Sigmoid colon (tissue), 7 donors: ENCODE results near the gene ACVR1. TPM values are rescaled to one million over a fixed set of nuclear protein-coding genes. Genes with fewer than 3 reads are reported as not detected.

ENCODE experiments used
- DNase-seq: peaks from one replicate; pipeline ENCODE4 v3.0.0-alpha.2; 2019
- H3K27ac ChIP-seq, 4 donors: fragments of 200-600 bp; sonication (generic); one replicate each; pipeline ENCODE4 v1.5.1; 2016 to 2019; ENCODE audit warnings: mild to moderate bottlenecking in 1 of 4
- H3K27me3 ChIP-seq, 3 donors: fragments of 200-600 bp; sonication (generic); one replicate each; pipeline ENCODE4 v1.5.1; 2019; ENCODE audit warnings: mild to moderate bottlenecking in 1 of 3
- H3K36me3 ChIP-seq, 4 donors: fragments of 200-600 bp; sonication (generic); one replicate each; pipeline ENCODE4 v1.5.1; 2016 to 2019
- H3K4me1 ChIP-seq, 4 donors: fragments of 200-600 bp; sonication (generic); one replicate each; pipeline ENCODE4 v1.5.1; 2017 to 2019
- H3K4me3 ChIP-seq, 4 donors: fragments of 200-600 bp; sonication (generic); one replicate each; pipeline ENCODE4 v1.5.1; 2017 to 2019; ENCODE audit warnings: mild to moderate bottlenecking in 2 of 4, moderate library complexity in 1 of 4
- H3K9me3 ChIP-seq, 4 donors: fragments of 200-600 bp in 3 of 4; sonication (generic) in 3 of 4; one replicate each; pipeline versions ENCODE4 v1.5.1 to v1.6.1; 2013 to 2019
- CTCF ChIP-seq, 4 experiments: fragments of 450-650 bp in 3 of 4; fragments of 200-600 bp in 1 of 4; IDR thresholded peaks; one replicate each; pipeline ENCODE4 v1.5.1; 2016 to 2019; ENCODE audit warnings: antibody characterized with exemption in 4 of 4, mild to moderate bottlenecking in 3 of 4, moderate library complexity in 2 of 4
- EP300 ChIP-seq, 4 donors: sonication (generic); formaldehyde crosslinking; IDR thresholded peaks; one replicate each; pipeline ENCODE4 v1.6.1; 2017; ENCODE audit warnings: antibody characterized with exemption in 4 of 4
- POLR2A ChIP-seq, 2 donors: fragments of 450-650 bp; IDR thresholded peaks; one replicate each; pipeline ENCODE4 v1.6.1; 2016; ENCODE audit warnings: antibody characterized with exemption in 2 of 2, mild to moderate bottlenecking in 2 of 2, moderate library complexity in 2 of 2
- POLR2AphosphoS5 ChIP-seq, 4 donors: sonication (generic); formaldehyde crosslinking; IDR thresholded peaks; one replicate each; pipeline ENCODE4 v1.6.1; 2017; ENCODE audit warnings: antibody characterized with exemption in 4 of 4
- WGBS, 2 donors: extraction: QIAGEN DNeasy Blood & Tissue Kit; methylation state at CpG; one replicate each; pipeline ENCODE4 v1.1.7; 2013; 5-methylcytosine and 5-hydroxymethylcytosine counted together
- intact Hi-C: fragments of 100-400 bp; cut with DNase I; formaldehyde crosslinking; loops from one replicate; pipeline ENCODE4 v1.15.1; 2023
- polyA plus RNA-seq, 3 donors: library from polyadenylated mRNA; stranded (reverse); fragments of 200-250 nt; gene quantifications; one replicate each; pipeline ENCODE4 v1.2.3, GENCODE V29; 2013
- total RNA-seq, 4 donors: library from RNA; depleted of rRNA; stranded (reverse); fragments of >200 nt; gene quantifications; one replicate each; pipeline ENCODE4 v1.1.0, GENCODE V29; 2016
- donor health status: healthy with polysubstance abuse.
- donor health status: Bipolar disorder and iron deficiency.
- donor health status: healthy.

ACVR1 gene
- total and polyA plus RNA-seq, 7 donors, result 2.3 to 36.0 (median 20.0) TPM

- Histone ChIP-seq H3K9me3 (no peaks in the 10 kb centered on the region), H3K36me3 (no peaks in the 10 kb centered on the region), H3K27ac (no peak overlapping the region), H3K27me3 (no peaks in the 10 kb centered on the region), H3K4me3 (no peak overlapping the region), H3K4me1 (peaks cover 0 to 22% (median 5%) of the 10 kb centered on the region in 4 donors)
- no peak for DNase-seq
- WGBS, 2 donors, result 96% methylated on average over 2 of the region's 2 CpGs
- TF ChIP-seq POLR2AphosphoS5 (IDR thresholded peaks at IDR 0.05) (no peak), CTCF (IDR thresholded peaks at IDR 0.05) (no peak), EP300 (IDR thresholded peaks at IDR 0.05) (no peak), POLR2A (IDR thresholded peaks at IDR 0.05) (no peak)
- intact Hi-C loops, result no loop called here
Observed at GRCh38 chr2:157853211-157853610, 22.9 kb downstream of the ACVR1 start.

- DNase-seq, result no peak
- Histone ChIP-seq H3K36me3 (no peaks in the 10 kb centered on the region), H3K27ac (no peak overlapping the region), H3K4me1 (peaks cover 0 to 20% (median 5%) of the 10 kb centered on the region in 4 donors), H3K27me3 (no peaks in the 10 kb centered on the region), H3K9me3 (no peaks in the 10 kb centered on the region), H3K4me3 (no peak overlapping the region)
- 80% methylated on average over 2 of the region's 2 CpGs for WGBS, 2 donors
- TF ChIP-seq POLR2AphosphoS5 (IDR thresholded peaks at IDR 0.05) (no peak), EP300 (IDR thresholded peaks at IDR 0.05) (no peak), CTCF (IDR thresholded peaks at IDR 0.05) (no peak), POLR2A (IDR thresholded peaks at IDR 0.05) (no peak)
- intact Hi-C loops, result no loop called here
Observed at GRCh38 chr2:157849591-157849990, 26.5 kb downstream of the ACVR1 start.

DNA sequence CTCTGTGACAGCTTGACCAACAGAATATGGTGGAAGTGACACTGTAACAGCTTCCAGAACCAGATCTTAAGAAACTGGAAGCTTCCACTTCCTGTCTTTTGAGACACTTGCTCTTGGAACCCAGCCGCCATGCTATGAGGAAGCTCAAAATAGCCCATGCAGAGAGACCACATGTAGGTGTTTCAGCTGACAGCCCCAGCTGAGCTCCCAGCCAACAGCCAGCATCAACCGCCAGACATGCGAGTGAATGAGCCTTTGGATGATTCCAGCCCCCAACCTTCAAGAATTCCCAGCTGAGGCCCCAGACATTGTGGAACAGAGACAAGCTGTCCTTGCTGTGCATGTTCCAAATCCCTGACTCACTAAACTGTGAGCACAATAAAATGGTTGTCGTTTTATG is 27.9 kb downstream of the ACVR1 start:
- 95 to 97% methylated on average over 4 of the region's 4 CpGs for WGBS, 2 donors
- no peaks in the 10 kb centered on the region for H3K36me3 ChIP-seq

DNA sequence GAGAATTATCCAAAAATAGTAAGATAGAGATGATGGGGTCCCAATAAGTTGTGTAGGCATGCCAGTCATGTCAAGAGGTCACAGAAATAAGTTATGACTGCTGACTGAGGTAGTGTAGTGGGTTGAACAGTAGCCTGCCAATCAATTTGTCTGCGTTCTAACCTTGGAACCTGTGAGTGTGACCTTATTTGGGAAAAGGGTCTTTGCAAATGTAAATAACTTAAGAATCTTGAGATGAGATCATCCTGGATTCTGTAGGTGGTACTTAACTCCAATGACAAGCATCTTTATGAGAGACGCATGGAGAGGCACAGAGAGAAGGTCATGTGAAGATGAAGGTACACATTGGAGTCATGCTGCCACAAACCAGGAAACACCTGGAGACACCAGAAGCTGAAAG is 31.0 kb downstream of the ACVR1 start:
- no peak for DNase-seq
- no peaks in the 10 kb centered on the region for H3K36me3 ChIP-seq
- WGBS, 2 donors, result 95 to 99% methylated on average over 2 of the region's 2 CpGs
- peaks cover 0 to 47% (median 22%) of the 10 kb centered on the region in 4 donors for H3K4me1 ChIP-seq
- intact Hi-C loops, result no loop called here
- TF ChIP-seq EP300 (IDR thresholded peaks at IDR 0.05) (no peak), CTCF (IDR thresholded peaks at IDR 0.05) (no peak), POLR2AphosphoS5 (IDR thresholded peaks at IDR 0.05) (no peak), POLR2A (IDR thresholded peaks at IDR 0.05) (no peak)
- H3K27ac ChIP-seq, result no peak overlapping the region
- no peaks in the 10 kb centered on the region for H3K27me3 ChIP-seq
- H3K9me3 ChIP-seq, result no peaks in the 10 kb centered on the region
- H3K4me3 ChIP-seq, result no peak overlapping the region

More for the DNA sequence above, 27.9 kb downstream of the ACVR1 start:
- Histone ChIP-seq H3K27me3 (no peaks in the 10 kb centered on the region), H3K4me3 (no peak overlapping the region), H3K4me1 (peaks cover 0 to 25% (median 5%) of the 10 kb centered on the region in 4 donors), H3K27ac (no peak overlapping the region), H3K9me3 (no peaks in the 10 kb centered on the region)
- intact Hi-C loops, result no loop called here
- TF ChIP-seq EP300 (IDR thresholded peaks at IDR 0.05) (no peak), POLR2A (IDR thresholded peaks at IDR 0.05) (no peak), CTCF (IDR thresholded peaks at IDR 0.05) (no peak), POLR2AphosphoS5 (IDR thresholded peaks at IDR 0.05) (no peak)
- no peak for DNase-seq

GRCh38 chr2:157843935-157844334 is 32.2 kb downstream of the ACVR1 start:
- H3K9me3 ChIP-seq, result no peaks in the 10 kb centered on the region
- H3K4me3 ChIP-seq, result no peak overlapping the region
- H3K27ac ChIP-seq, result no peak overlapping the region
- H3K4me1 ChIP-seq, result peaks cover 0 to 51% (median 28%) of the 10 kb centered on the region in 4 donors
- no peak for TF ChIP-seq EP300 (IDR thresholded peaks at IDR 0.05)
- TF ChIP-seq POLR2A (IDR thresholded peaks at IDR 0.05), result no peak
- TF ChIP-seq CTCF (IDR thresholded peaks at IDR 0.05), result no peak
- no peak for TF ChIP-seq POLR2AphosphoS5 (IDR thresholded peaks at IDR 0.05)
- intact Hi-C loops, result no loop called here
- no peaks in the 10 kb centered on the region for H3K36me3 ChIP-seq
- WGBS, 2 donors, result 93 to 95% methylated on average over 4 of the region's 4 CpGs
- no peak for DNase-seq
- no peaks in the 10 kb centered on the region for H3K27me3 ChIP-seq
